Glutamatergic neuron (in vitro differentiated cells): ENCODE results near the gene TNS1. TPM values are rescaled to one million over a fixed set of nuclear protein-coding genes. Genes with fewer than 3 reads are reported as not detected.

ENCODE experiments used
- DNase-seq: peaks from one replicate; pipeline ENCODE4 v3.0.0; 2022
- H3K27ac Mint-ChIP-seq: one replicate; pipeline ENCODE4 v1.8.0; 2020; ENCODE audit warnings: mild to moderate bottlenecking, mixed read lengths, inconsistent platforms; ENCODE audit not compliant: unreplicated experiment
- H3K27me3 Mint-ChIP-seq: one replicate; pipeline ENCODE4 v1.8.0; 2020; ENCODE audit warnings: mild to moderate bottlenecking, moderate library complexity, mixed read lengths, inconsistent platforms; ENCODE audit not compliant: unreplicated experiment
- H3K36me3 Mint-ChIP-seq: one replicate; pipeline ENCODE4 v1.8.0; 2020; ENCODE audit warnings: mild to moderate bottlenecking, mixed read lengths, inconsistent platforms; ENCODE audit not compliant: unreplicated experiment
- H3K4me1 Mint-ChIP-seq: one replicate; pipeline ENCODE4 v1.8.0; 2020; ENCODE audit warnings: mild to moderate bottlenecking, low read depth, mixed read lengths, inconsistent platforms; ENCODE audit not compliant: unreplicated experiment
- H3K4me3 Mint-ChIP-seq: one replicate; pipeline ENCODE4 v1.8.0; 2020; ENCODE audit warnings: mild to moderate bottlenecking, mixed read lengths, inconsistent platforms; ENCODE audit not compliant: unreplicated experiment
- H3K9me3 Mint-ChIP-seq: one replicate; pipeline ENCODE4 v1.8.0; 2020; ENCODE audit warnings: mild to moderate bottlenecking, moderate library complexity, mixed read lengths, inconsistent platforms; ENCODE audit not compliant: unreplicated experiment
- total RNA-seq: library from RNA; stranded (reverse); fragmentation: NEBNext Ultra II Directional; extraction: Animal tissue kit (Norgen Biotek cat#: 25700); gene quantifications from one replicate; pipeline ENCODE4 v1.2.1, GENCODE V29; 2021; ENCODE audit not compliant: unreplicated experiment
- TF ChIP-seq, protein P1 (sequence below): fragments of 200-600 bp; sonication (generic); IDR thresholded peaks from one replicate; pipeline ENCODE4 v1.5.0; 2021; ENCODE audit not compliant: partially characterized antibody, unreplicated experiment

The TNS1 gene
- total RNA-seq, 1 donor from 2014 or later, result 3.2 TPM

DNA sequence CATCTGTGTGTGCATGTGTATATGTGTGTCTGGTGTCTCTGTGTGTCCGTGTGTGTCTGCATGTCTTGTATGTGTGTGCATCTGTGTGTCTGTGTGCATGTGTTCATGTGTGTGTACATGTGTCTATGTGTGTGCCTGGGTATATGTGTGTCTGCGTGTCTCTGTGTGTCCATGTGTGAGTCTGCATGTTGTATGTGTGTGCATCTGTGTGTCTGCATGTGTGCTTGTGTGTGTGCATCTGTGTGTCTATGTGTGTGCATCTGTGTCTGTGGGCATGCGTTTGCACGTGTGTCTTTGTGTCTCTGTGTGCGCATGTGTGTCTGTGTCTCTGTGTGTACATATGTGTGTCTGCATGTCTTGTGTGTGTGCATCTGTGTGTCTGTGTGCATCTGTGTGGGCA, 207.7 kb downstream of the TNS1 start:
- peaks cover 4% of the 10 kb centered on the region for H3K27me3 Mint-ChIP-seq
- no peak overlapping the region for H3K4me3 Mint-ChIP-seq
- DNase-seq, result no peak
- TF ChIP-seq, protein P1, sequence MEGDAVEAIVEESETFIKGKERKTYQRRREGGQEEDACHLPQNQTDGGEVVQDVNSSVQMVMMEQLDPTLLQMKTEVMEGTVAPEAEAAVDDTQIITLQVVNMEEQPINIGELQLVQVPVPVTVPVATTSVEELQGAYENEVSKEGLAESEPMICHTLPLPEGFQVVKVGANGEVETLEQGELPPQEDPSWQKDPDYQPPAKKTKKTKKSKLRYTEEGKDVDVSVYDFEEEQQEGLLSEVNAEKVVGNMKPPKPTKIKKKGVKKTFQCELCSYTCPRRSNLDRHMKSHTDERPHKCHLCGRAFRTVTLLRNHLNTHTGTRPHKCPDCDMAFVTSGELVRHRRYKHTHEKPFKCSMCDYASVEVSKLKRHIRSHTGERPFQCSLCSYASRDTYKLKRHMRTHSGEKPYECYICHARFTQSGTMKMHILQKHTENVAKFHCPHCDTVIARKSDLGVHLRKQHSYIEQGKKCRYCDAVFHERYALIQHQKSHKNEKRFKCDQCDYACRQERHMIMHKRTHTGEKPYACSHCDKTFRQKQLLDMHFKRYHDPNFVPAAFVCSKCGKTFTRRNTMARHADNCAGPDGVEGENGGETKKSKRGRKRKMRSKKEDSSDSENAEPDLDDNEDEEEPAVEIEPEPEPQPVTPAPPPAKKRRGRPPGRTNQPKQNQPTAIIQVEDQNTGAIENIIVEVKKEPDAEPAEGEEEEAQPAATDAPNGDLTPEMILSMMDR, result no peak
- no peaks in the 10 kb centered on the region for H3K36me3 Mint-ChIP-seq
- no peak overlapping the region for H3K27ac Mint-ChIP-seq
- no peaks in the 10 kb centered on the region for H3K4me1 Mint-ChIP-seq
- peaks cover 2% of the 10 kb centered on the region for H3K9me3 Mint-ChIP-seq

DNA sequence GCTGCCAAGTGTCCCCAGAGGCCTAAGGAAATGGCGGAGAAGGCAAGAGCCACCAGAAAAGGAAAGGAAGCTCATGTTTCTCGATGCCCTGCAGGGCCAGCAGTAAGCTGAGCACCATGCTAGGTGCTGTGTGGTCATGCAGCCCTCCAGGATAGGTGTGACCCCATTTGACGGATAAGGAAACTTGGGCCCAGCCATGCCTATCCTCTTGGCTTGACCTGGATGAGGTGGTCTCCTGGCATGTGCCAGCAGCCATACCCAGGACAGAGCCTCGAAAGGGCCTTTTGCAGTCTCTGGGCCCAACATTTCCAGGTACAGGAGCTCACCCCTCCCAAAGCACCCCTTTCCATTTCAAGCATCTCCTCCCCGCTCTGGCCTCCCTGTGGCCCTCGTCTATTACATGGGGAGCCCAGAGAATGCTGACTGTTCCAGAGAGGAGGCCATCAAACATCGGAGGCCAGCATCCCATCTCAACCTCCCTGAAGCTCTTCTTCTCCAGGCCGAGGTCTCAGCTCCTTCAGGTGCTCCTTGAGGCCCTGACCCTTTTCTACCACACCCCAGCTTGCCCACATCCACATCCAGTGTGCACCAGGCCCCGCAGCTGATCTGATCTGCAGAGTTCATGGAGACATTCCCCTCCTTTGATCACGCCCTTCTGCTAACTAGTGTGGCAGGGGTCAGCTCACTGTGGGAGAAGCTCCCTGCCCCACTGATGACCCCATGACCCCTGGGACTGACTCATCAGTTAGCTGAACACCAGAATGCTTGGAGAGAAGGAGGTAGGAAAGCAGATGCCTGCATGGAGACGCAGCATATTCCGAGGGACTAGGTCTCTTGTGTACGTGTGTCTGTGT, 208.4 kb downstream of the TNS1 start:
- no peaks in the 10 kb centered on the region for H3K36me3 Mint-ChIP-seq
- H3K4me1 Mint-ChIP-seq, result no peaks in the 10 kb centered on the region
- no peak for DNase-seq
- H3K4me3 Mint-ChIP-seq, result no peak overlapping the region
- H3K27ac Mint-ChIP-seq, result no peak overlapping the region
- peaks cover 4% of the 10 kb centered on the region for H3K27me3 Mint-ChIP-seq
- peaks cover 2% of the 10 kb centered on the region for H3K9me3 Mint-ChIP-seq
- TF ChIP-seq, protein P1, result no peak

DNA sequence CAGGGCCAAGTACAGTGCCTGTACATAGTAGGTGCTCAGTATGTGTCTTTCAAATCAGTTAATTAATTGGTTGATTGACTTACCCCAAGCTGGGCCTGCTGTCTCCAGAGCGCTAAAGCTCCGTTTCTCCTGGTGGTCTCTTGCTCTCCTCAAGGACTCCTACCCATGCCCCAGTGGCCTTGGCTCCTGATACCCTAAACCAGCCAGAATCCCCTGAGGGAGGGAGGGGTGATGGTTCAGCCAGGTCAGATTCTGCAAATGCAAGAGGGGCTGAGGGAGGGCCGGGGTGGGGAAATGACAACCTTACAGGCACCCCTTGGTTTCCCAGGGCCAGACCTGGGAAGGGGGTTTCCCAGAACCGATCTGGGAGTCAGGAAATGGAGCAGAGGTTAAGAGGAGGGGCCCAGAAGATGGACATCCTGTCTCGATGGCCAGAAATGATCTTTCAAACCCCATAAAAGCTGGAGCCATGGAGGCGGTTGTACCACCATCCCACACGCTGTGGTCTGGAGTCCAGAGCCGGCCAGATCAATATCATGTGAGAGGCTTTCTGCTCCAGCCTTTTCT, 209.1 kb downstream of the TNS1 start:
- no peak overlapping the region for H3K27ac Mint-ChIP-seq

DNA sequence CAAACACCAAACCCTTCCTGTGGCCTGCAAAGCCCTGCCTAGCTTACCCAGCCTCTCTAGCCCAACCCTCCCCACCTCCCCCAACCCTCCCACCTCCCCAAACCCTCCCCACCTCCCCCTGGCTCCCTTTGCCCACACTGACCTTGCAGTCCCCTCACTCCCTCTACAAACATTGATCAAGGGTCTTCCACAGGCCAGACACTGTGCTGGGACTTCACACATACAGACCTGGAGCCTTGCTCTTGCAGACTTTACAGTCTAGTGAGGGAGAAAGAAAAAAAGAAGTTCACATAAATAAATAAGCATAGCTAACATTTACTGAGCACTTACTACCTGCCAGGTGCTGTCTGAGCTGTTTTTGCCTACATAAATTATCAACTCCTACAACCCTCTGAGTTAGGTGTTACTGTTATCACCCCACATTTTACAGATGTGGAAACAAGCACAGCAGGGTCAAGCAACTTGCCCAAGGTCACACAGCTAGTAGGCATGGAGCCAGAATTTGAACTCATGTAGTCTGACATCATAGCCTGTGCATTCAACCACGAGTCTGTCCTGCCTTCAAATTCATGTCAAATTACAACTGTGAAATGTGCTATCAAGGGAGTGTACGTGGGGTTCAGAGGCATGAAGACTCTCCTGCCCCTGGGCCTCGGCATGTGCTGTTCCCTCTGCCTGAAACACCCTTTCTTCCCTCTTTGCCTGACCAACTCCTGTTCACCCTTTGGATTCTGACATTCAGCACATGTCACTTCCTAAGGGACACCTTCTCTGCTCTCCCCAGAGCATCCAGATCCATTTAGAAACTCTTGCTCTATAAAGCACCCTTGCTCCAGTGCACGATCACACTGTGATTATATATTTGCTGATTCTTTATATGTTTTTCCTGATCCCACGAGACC, 209.9 kb downstream of the TNS1 start:
- Mint-ChIP-seq H3K27ac (no peak overlapping the region), H3K4me3 (no peak overlapping the region), H3K36me3 (no peaks in the 10 kb centered on the region), H3K4me1 (no peaks in the 10 kb centered on the region), H3K9me3 (peaks cover 2% of the 10 kb centered on the region), H3K27me3 (peaks cover 8% of the 10 kb centered on the region)
- no peak for DNase-seq
- TF ChIP-seq, protein P1, result no peak

More for the DNA sequence above, 209.1 kb downstream of the TNS1 start:
- DNase-seq, result no peak
- Mint-ChIP-seq H3K27me3 (peaks cover 4% of the 10 kb centered on the region), H3K4me3 (no peak overlapping the region), H3K4me1 (no peaks in the 10 kb centered on the region), H3K36me3 (no peaks in the 10 kb centered on the region), H3K9me3 (peaks cover 2% of the 10 kb centered on the region)
- TF ChIP-seq, protein P1, result no peak
